Measurements from ENCODE around the gene OSMR.

The OSMR gene

DNA sequence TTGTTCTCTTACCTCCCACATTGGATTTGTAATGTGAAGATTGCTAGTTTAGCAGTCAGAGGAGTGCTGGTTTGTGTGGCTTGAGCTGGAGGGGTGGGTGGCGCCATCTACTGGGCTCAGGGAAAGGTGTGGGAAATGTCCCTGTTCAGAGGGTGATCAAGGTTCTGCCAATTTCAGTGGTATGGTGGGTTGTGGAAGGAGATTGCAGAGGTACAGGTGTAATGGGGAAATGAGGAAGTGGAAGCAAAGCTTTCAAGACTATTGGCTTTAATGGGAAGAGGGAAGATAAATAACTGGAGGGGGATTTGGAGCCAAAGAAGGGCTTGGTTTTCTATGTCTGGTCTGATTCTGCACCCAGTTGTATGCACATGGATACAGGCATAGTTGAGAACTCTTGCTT, 76.4 kb downstream of the OSMR start:
- Histone ChIP-seq H3K27ac (ENCODE audit: low read depth in 2 of 2, low read length in 2 of 2) (no peak overlapping the region), H3K9me3 (ENCODE audit: control insufficient read depth in 2 of 2, low read length in 2 of 2) (no peaks in the 10 kb centered on the region), H3K36me3 (ENCODE audit: control insufficient read depth in 2 of 2, insufficient read depth in 2 of 2, low read length in 2 of 2) (no peaks in the 10 kb centered on the region), H3K27me3 (ENCODE audit: control insufficient read depth in 2 of 2, insufficient read depth in 2 of 2, low read length in 2 of 2) (no peaks in the 10 kb centered on the region), H3K4me1 (ENCODE audit: control insufficient read depth in 2 of 2, insufficient read depth in 2 of 2, low read length in 2 of 2) (no peaks in the 10 kb centered on the region), H3K9ac (ENCODE audit: low read depth in 1 of 2, low read length in 2 of 2) (no peak overlapping the region), H3K4me3 (ENCODE audit: low read length in 2 of 2) (no peak overlapping the region)

GRCh38 chr5:38923661-38924451, 78.0 kb downstream of the OSMR start:
- no peak overlapping the region for H3K9ac ChIP-seq (ENCODE audit: low read depth in 1 of 2, low read length in 2 of 2)
- H3K9me3 ChIP-seq (ENCODE audit: control insufficient read depth in 2 of 2, low read length in 2 of 2): no peaks in the 10 kb centered on the region
- H3K27me3 ChIP-seq (ENCODE audit: control insufficient read depth in 2 of 2, insufficient read depth in 2 of 2, low read length in 2 of 2): no peaks in the 10 kb centered on the region
- no peak overlapping the region for H3K4me3 ChIP-seq (ENCODE audit: low read length in 2 of 2)
- peak overlapping the region in 1 of 2 donors; percentile 34 for H3K27ac ChIP-seq (ENCODE audit: low read depth in 2 of 2, low read length in 2 of 2)
- no peaks in the 10 kb centered on the region for H3K36me3 ChIP-seq (ENCODE audit: control insufficient read depth in 2 of 2, insufficient read depth in 2 of 2, low read length in 2 of 2)
- no peaks in the 10 kb centered on the region for H3K4me1 ChIP-seq (ENCODE audit: control insufficient read depth in 2 of 2, insufficient read depth in 2 of 2, low read length in 2 of 2)

- no peaks in the 10 kb centered on the region for H3K4me1 ChIP-seq (ENCODE audit: control insufficient read depth in 2 of 2, insufficient read depth in 2 of 2, low read length in 2 of 2)
- no peak overlapping the region for H3K27ac ChIP-seq (ENCODE audit: low read depth in 2 of 2, low read length in 2 of 2)
- no peaks in the 10 kb centered on the region for H3K36me3 ChIP-seq (ENCODE audit: control insufficient read depth in 2 of 2, insufficient read depth in 2 of 2, low read length in 2 of 2)
- no peak overlapping the region for H3K9ac ChIP-seq (ENCODE audit: low read depth in 1 of 2, low read length in 2 of 2)
- H3K9me3 ChIP-seq (ENCODE audit: control insufficient read depth in 2 of 2, low read length in 2 of 2): no peaks in the 10 kb centered on the region
- H3K4me3 ChIP-seq (ENCODE audit: low read length in 2 of 2): no peak overlapping the region
- no peaks in the 10 kb centered on the region for H3K27me3 ChIP-seq (ENCODE audit: control insufficient read depth in 2 of 2, insufficient read depth in 2 of 2, low read length in 2 of 2)
Measured at GRCh38 chr5:38925154-38925925, 79.5 kb downstream of the OSMR start.

- no peaks in the 10 kb centered on the region for H3K36me3 ChIP-seq (ENCODE audit: control insufficient read depth in 2 of 2, insufficient read depth in 2 of 2, low read length in 2 of 2)
Measured at GRCh38 chr5:38926121-38926520, 80.3 kb downstream of the OSMR start.

DNA sequence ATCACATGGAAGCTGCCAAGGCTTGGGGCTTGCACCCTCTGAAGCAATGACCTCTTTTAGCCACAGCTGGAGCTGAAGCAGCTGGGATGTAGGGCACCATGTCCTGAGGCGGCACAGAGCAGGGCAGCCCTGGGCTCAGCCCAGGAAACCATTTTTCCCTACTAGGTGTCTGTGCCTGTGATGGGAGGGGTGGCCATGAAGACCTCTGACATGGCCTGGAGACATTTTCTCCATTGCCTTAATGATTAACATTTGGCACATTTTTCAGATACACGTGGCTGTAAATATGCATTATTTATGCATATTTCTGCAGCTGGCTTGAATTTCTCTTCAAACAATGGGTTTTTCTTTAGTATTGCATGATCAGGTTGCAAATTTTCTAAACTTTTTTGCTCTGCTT, 81.7 kb downstream of the OSMR start:
- Histone ChIP-seq H3K36me3 (ENCODE audit: control insufficient read depth in 2 of 2, insufficient read depth in 2 of 2, low read length in 2 of 2) (no peaks in the 10 kb centered on the region), H3K27me3 (ENCODE audit: control insufficient read depth in 2 of 2, insufficient read depth in 2 of 2, low read length in 2 of 2) (no peaks in the 10 kb centered on the region), H3K27ac (ENCODE audit: low read depth in 2 of 2, low read length in 2 of 2) (no peak overlapping the region), H3K9me3 (ENCODE audit: control insufficient read depth in 2 of 2, low read length in 2 of 2) (no peaks in the 10 kb centered on the region), H3K9ac (ENCODE audit: low read depth in 1 of 2, low read length in 2 of 2) (no peak overlapping the region), H3K4me3 (ENCODE audit: low read length in 2 of 2) (no peak overlapping the region), H3K4me1 (ENCODE audit: control insufficient read depth in 2 of 2, insufficient read depth in 2 of 2, low read length in 2 of 2) (no peaks in the 10 kb centered on the region)

More at GRCh38 chr5:38926121-38926520, 80.3 kb downstream of the OSMR start:
- Histone ChIP-seq H3K9me3 (ENCODE audit: control insufficient read depth in 2 of 2, low read length in 2 of 2) (no peaks in the 10 kb centered on the region), H3K4me1 (ENCODE audit: control insufficient read depth in 2 of 2, insufficient read depth in 2 of 2, low read length in 2 of 2) (no peaks in the 10 kb centered on the region), H3K4me3 (ENCODE audit: low read length in 2 of 2) (no peak overlapping the region), H3K27me3 (ENCODE audit: control insufficient read depth in 2 of 2, insufficient read depth in 2 of 2, low read length in 2 of 2) (no peaks in the 10 kb centered on the region), H3K27ac (ENCODE audit: low read depth in 2 of 2, low read length in 2 of 2) (no peak overlapping the region), H3K9ac (ENCODE audit: low read depth in 1 of 2, low read length in 2 of 2) (no peak overlapping the region)

GRCh38 chr5:38929838-38930237, 84.0 kb downstream of the OSMR start:
- Histone ChIP-seq H3K9ac (ENCODE audit: low read depth in 1 of 2, low read length in 2 of 2) (no peak overlapping the region), H3K4me3 (ENCODE audit: low read length in 2 of 2) (no peak overlapping the region), H3K27me3 (ENCODE audit: control insufficient read depth in 2 of 2, insufficient read depth in 2 of 2, low read length in 2 of 2) (no peaks in the 10 kb centered on the region), H3K4me1 (ENCODE audit: control insufficient read depth in 2 of 2, insufficient read depth in 2 of 2, low read length in 2 of 2) (no peaks in the 10 kb centered on the region), H3K36me3 (ENCODE audit: control insufficient read depth in 2 of 2, insufficient read depth in 2 of 2, low read length in 2 of 2) (no peaks in the 10 kb centered on the region), H3K9me3 (ENCODE audit: control insufficient read depth in 2 of 2, low read length in 2 of 2) (no peaks in the 10 kb centered on the region), H3K27ac (ENCODE audit: low read depth in 2 of 2, low read length in 2 of 2) (no peak overlapping the region)

- Histone ChIP-seq H3K27me3 (ENCODE audit: control insufficient read depth in 2 of 2, insufficient read depth in 2 of 2, low read length in 2 of 2) (no peaks in the 10 kb centered on the region), H3K27ac (ENCODE audit: low read depth in 2 of 2, low read length in 2 of 2) (no peak overlapping the region), H3K36me3 (ENCODE audit: control insufficient read depth in 2 of 2, insufficient read depth in 2 of 2, low read length in 2 of 2) (peaks cover 4 to 7% of the 10 kb centered on the region in 2 donors)
Measured at GRCh38 chr5:38931731-38932130, 85.9 kb downstream of the OSMR start.

DNA sequence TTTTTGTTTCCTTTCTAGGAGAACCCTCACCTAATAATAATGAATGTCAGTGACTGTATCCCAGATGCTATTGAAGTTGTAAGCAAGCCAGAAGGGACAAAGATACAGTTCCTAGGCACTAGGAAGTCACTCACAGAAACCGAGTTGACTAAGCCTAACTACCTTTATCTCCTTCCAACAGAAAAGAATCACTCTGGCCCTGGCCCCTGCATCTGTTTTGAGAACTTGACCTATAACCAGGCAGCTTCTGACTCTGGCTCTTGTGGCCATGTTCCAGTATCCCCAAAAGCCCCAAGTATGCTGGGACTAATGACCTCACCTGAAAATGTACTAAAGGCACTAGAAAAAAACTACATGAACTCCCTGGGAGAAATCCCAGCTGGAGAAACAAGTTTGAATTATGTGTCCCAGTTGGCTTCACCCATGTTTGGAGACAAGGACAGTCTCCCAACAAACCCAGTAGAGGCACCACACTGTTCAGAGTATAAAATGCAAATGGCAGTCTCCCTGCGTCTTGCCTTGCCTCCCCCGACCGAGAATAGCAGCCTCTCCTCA, 87.1 kb downstream of the OSMR start:
- Histone ChIP-seq H3K27me3 (ENCODE audit: control insufficient read depth in 2 of 2, insufficient read depth in 2 of 2, low read length in 2 of 2) (no peaks in the 10 kb centered on the region), H3K27ac (ENCODE audit: low read depth in 2 of 2, low read length in 2 of 2) (no peak overlapping the region), H3K9ac (ENCODE audit: low read depth in 1 of 2, low read length in 2 of 2) (no peak overlapping the region), H3K4me1 (ENCODE audit: control insufficient read depth in 2 of 2, insufficient read depth in 2 of 2, low read length in 2 of 2) (no peaks in the 10 kb centered on the region), H3K9me3 (ENCODE audit: control insufficient read depth in 2 of 2, low read length in 2 of 2) (no peaks in the 10 kb centered on the region), H3K36me3 (ENCODE audit: control insufficient read depth in 2 of 2, insufficient read depth in 2 of 2, low read length in 2 of 2) (peaks cover 4 to 7% of the 10 kb centered on the region in 2 donors), H3K4me3 (ENCODE audit: low read length in 2 of 2) (no peak overlapping the region)

More at GRCh38 chr5:38931731-38932130, 85.9 kb downstream of the OSMR start:
- Histone ChIP-seq H3K9ac (ENCODE audit: low read depth in 1 of 2, low read length in 2 of 2) (no peak overlapping the region), H3K9me3 (ENCODE audit: control insufficient read depth in 2 of 2, low read length in 2 of 2) (no peaks in the 10 kb centered on the region), H3K4me1 (ENCODE audit: control insufficient read depth in 2 of 2, insufficient read depth in 2 of 2, low read length in 2 of 2) (no peaks in the 10 kb centered on the region), H3K4me3 (ENCODE audit: low read length in 2 of 2) (no peak overlapping the region)

DNA sequence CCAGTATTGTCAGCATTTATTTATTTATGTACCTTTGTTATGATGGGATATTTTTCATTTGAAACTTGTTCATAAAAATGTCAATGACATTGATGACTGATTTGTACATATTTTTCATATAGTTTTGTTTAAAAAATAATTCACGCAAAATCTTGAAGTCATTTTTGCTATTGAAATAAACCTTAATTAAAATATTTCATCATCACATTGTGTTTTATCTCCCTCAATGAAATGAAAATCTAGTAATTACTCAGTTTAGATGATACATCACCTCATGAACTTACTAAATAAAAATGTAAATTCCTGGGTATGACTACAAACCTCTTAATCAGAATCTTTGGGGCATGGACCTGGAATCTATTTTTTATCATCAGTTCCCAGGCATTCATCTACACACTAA, 89.6 kb downstream of the OSMR start:
- Histone ChIP-seq H3K27ac (ENCODE audit: low read depth in 2 of 2, low read length in 2 of 2) (no peak overlapping the region), H3K4me3 (ENCODE audit: low read length in 2 of 2) (no peak overlapping the region), H3K9me3 (ENCODE audit: control insufficient read depth in 2 of 2, low read length in 2 of 2) (no peaks in the 10 kb centered on the region), H3K36me3 (ENCODE audit: control insufficient read depth in 2 of 2, insufficient read depth in 2 of 2, low read length in 2 of 2) (peaks cover 8 to 10% of the 10 kb centered on the region in 2 donors), H3K9ac (ENCODE audit: low read depth in 1 of 2, low read length in 2 of 2) (no peak overlapping the region), H3K27me3 (ENCODE audit: control insufficient read depth in 2 of 2, insufficient read depth in 2 of 2, low read length in 2 of 2) (no peaks in the 10 kb centered on the region), H3K4me1 (ENCODE audit: control insufficient read depth in 2 of 2, insufficient read depth in 2 of 2, low read length in 2 of 2) (no peaks in the 10 kb centered on the region)

DNA sequence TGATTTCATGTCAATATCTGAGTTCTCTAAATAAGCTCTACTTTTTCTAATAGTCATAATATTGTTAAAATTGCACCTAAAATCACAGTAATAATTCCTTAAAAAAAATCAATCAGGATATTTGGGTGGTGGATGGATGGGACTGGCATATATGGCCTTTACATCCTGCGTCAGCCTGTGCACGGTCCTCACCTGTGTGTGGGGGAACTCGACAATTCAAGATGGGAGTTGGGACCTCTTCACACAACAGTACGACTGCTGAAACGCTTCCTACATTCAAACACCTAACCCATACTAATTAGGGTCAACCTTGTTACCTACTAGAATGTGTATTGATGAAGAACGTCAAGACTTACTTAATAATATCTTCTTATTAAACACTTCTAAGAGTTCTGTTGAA, 90.5 kb downstream of the OSMR start:
- H3K27me3 ChIP-seq (ENCODE audit: control insufficient read depth in 2 of 2, insufficient read depth in 2 of 2, low read length in 2 of 2): no peaks in the 10 kb centered on the region
- H3K4me3 ChIP-seq (ENCODE audit: low read length in 2 of 2): no peak overlapping the region
- no peaks in the 10 kb centered on the region for H3K9me3 ChIP-seq (ENCODE audit: control insufficient read depth in 2 of 2, low read length in 2 of 2)
- H3K36me3 ChIP-seq (ENCODE audit: control insufficient read depth in 2 of 2, insufficient read depth in 2 of 2, low read length in 2 of 2): peaks cover 10 to 11% of the 10 kb centered on the region in 2 donors
- no peak overlapping the region for H3K9ac ChIP-seq (ENCODE audit: low read depth in 1 of 2, low read length in 2 of 2)
- no peaks in the 10 kb centered on the region for H3K4me1 ChIP-seq (ENCODE audit: control insufficient read depth in 2 of 2, insufficient read depth in 2 of 2, low read length in 2 of 2)
- H3K27ac ChIP-seq (ENCODE audit: low read depth in 2 of 2, low read length in 2 of 2): no peak overlapping the region

All from mucosa of rectum (tissue), 2 donors.